ENCODE measurements around the gene ZKSCAN2. TPM values are rescaled to one million over a fixed set of nuclear protein-coding genes. Genes with fewer than 3 reads are reported as not detected.

Gene ZKSCAN2
- total RNA-seq, 1 donor from 2014 or later = 8.5 TPM

GRCh38 chr16:25298165-25298872 is 40.7 kb upstream of the ZKSCAN2 start:
- Histone ChIP-seq H3K4me3 (ENCODE audit: insufficient read depth, low read depth, low read length) (no peak overlapping the region), H3K9me3 (ENCODE audit: insufficient read depth, low read depth, low read length) (no peaks in the 10 kb centered on the region), H3K4me2 (ENCODE audit: low read length) (no peak overlapping the region), H3K36me3 (ENCODE audit: insufficient read depth, low read length) (no peaks in the 10 kb centered on the region), H4K20me1 (ENCODE audit: insufficient read depth, low read length) (no peaks in the 10 kb centered on the region), H3K79me2 (ENCODE audit: insufficient read depth, low read length) (no peaks in the 10 kb centered on the region), H2AFZ (ENCODE audit: low read depth, low read length) (no peak overlapping the region), H3K27me3 (ENCODE audit: insufficient read depth, low read length) (no peaks in the 10 kb centered on the region), H3K9ac (ENCODE audit: low read length) (no peak overlapping the region), H3K27ac (ENCODE audit: low read depth, low read length) (no peak overlapping the region), H3K4me1 (ENCODE audit: insufficient read depth, low read length) (no peaks in the 10 kb centered on the region)
- H3K4me3 Mint-ChIP-seq (ENCODE audit: unreplicated experiment) = no peak overlapping the region
- H3K36me3 Mint-ChIP-seq (ENCODE audit: low read depth, unreplicated experiment) = no peaks in the 10 kb centered on the region
- H3K27me3 Mint-ChIP-seq (ENCODE audit: low read depth, unreplicated experiment) = no peaks in the 10 kb centered on the region
- H3K9me3 Mint-ChIP-seq (ENCODE audit: unreplicated experiment) = peaks cover 3% of the 10 kb centered on the region
- H3K4me1 Mint-ChIP-seq (ENCODE audit: low read depth, unreplicated experiment) = no peaks in the 10 kb centered on the region
- FAIRE-seq (no peak), DNase-seq (ENCODE audit: low read depth) (no peak)
- no peak overlapping the region for H3K27ac Mint-ChIP-seq (ENCODE audit: unreplicated experiment)
- TF ChIP-seq EZH2 (IDR thresholded peaks at IDR 0.05; ENCODE audit: insufficient read depth, low read length) = no peak
- no peak for TF ChIP-seq CTCF (IDR thresholded peaks at IDR 0.05; ENCODE audit: insufficient read depth, low read depth, low read length)

GRCh38 chr16:25297151-25297787 is 39.6 kb upstream of the ZKSCAN2 start:
- Histone ChIP-seq H3K4me3 (ENCODE audit: insufficient read depth, low read depth, low read length) (no peak overlapping the region), H3K27me3 (ENCODE audit: insufficient read depth, low read length) (no peaks in the 10 kb centered on the region), H2AFZ (ENCODE audit: low read depth, low read length) (no peak overlapping the region), H3K79me2 (ENCODE audit: insufficient read depth, low read length) (no peaks in the 10 kb centered on the region), H3K9me3 (ENCODE audit: insufficient read depth, low read depth, low read length) (no peaks in the 10 kb centered on the region), H3K9ac (ENCODE audit: low read length) (no peak overlapping the region), H3K27ac (ENCODE audit: low read depth, low read length) (no peak overlapping the region), H3K4me2 (ENCODE audit: low read length) (no peak overlapping the region), H4K20me1 (ENCODE audit: insufficient read depth, low read length) (no peaks in the 10 kb centered on the region), H3K36me3 (ENCODE audit: insufficient read depth, low read length) (no peaks in the 10 kb centered on the region), H3K4me1 (ENCODE audit: insufficient read depth, low read length) (no peaks in the 10 kb centered on the region)
- Mint-ChIP-seq H3K27ac (ENCODE audit: unreplicated experiment) (no peak overlapping the region), H3K4me1 (ENCODE audit: low read depth, unreplicated experiment) (no peaks in the 10 kb centered on the region), H3K4me3 (ENCODE audit: unreplicated experiment) (no peak overlapping the region), H3K9me3 (ENCODE audit: unreplicated experiment) (peaks cover 6% of the 10 kb centered on the region), H3K27me3 (ENCODE audit: low read depth, unreplicated experiment) (no peaks in the 10 kb centered on the region), H3K36me3 (ENCODE audit: low read depth, unreplicated experiment) (no peaks in the 10 kb centered on the region)
- TF ChIP-seq EZH2 (IDR thresholded peaks at IDR 0.05; ENCODE audit: insufficient read depth, low read length) = no peak
- DNase-seq (ENCODE audit: low read depth) (no peak), FAIRE-seq (no peak)

GRCh38 chr16:25291580-25291979 is 33.9 kb upstream of the ZKSCAN2 start:
- H3K36me3 ChIP-seq (ENCODE audit: insufficient read depth, low read length) = no peaks in the 10 kb centered on the region
- H3K4me2 ChIP-seq (ENCODE audit: low read length) = no peak overlapping the region
- no peak overlapping the region for H2AFZ ChIP-seq (ENCODE audit: low read depth, low read length)
- H4K20me1 ChIP-seq (ENCODE audit: insufficient read depth, low read length) = no peaks in the 10 kb centered on the region
- no peaks in the 10 kb centered on the region for H3K27me3 Mint-ChIP-seq (ENCODE audit: low read depth, unreplicated experiment)
- peaks cover 4% of the 10 kb centered on the region for H3K9me3 Mint-ChIP-seq (ENCODE audit: unreplicated experiment)
- no peak overlapping the region for H3K27ac ChIP-seq (ENCODE audit: low read depth, low read length)
- H3K4me1 ChIP-seq (ENCODE audit: insufficient read depth, low read length) = no peaks in the 10 kb centered on the region
- H3K4me3 ChIP-seq (ENCODE audit: insufficient read depth, low read depth, low read length) = no peak overlapping the region
- no peaks in the 10 kb centered on the region for H3K4me1 Mint-ChIP-seq (ENCODE audit: low read depth, unreplicated experiment)
- no peaks in the 10 kb centered on the region for H3K27me3 ChIP-seq (ENCODE audit: insufficient read depth, low read length)
- no peak overlapping the region for H3K27ac Mint-ChIP-seq (ENCODE audit: unreplicated experiment)
- TF ChIP-seq CTCF (IDR thresholded peaks at IDR 0.05; ENCODE audit: insufficient read depth, low read depth, low read length) (no peak), EZH2 (IDR thresholded peaks at IDR 0.05; ENCODE audit: insufficient read depth, low read length) (no peak)
- H3K9ac ChIP-seq (ENCODE audit: low read length) = no peak overlapping the region
- DNase-seq (ENCODE audit: low read depth) (no peak), FAIRE-seq (no peak)
- H3K36me3 Mint-ChIP-seq (ENCODE audit: low read depth, unreplicated experiment) = no peaks in the 10 kb centered on the region
- H3K9me3 ChIP-seq (ENCODE audit: insufficient read depth, low read depth, low read length) = no peaks in the 10 kb centered on the region
- no peak overlapping the region for H3K4me3 Mint-ChIP-seq (ENCODE audit: unreplicated experiment)
- H3K79me2 ChIP-seq (ENCODE audit: insufficient read depth, low read length) = no peaks in the 10 kb centered on the region

Data from astrocyte (in vitro differentiated cells and primary cell).